HG03135 (cell line): Measurements from ENCODE around the gene RALGPS1.

Source experiments
- ATAC-seq: cut with Tn5 transposase; IDR thresholded peaks from one replicate; pipeline ENCODE4 v1.9.1; 2021; ENCODE audit warnings: mild to moderate bottlenecking, moderate library complexity; ENCODE audit not compliant: unreplicated experiment

RALGPS1 gene

GRCh38 chr9:126953041-126953809 is 38.6 kb downstream of the RALGPS1 start:
- no peak for ATAC-seq

GRCh38 chr9:126955811-126956210 is 41.2 kb downstream of the RALGPS1 start:
- no peak for ATAC-seq

DNA sequence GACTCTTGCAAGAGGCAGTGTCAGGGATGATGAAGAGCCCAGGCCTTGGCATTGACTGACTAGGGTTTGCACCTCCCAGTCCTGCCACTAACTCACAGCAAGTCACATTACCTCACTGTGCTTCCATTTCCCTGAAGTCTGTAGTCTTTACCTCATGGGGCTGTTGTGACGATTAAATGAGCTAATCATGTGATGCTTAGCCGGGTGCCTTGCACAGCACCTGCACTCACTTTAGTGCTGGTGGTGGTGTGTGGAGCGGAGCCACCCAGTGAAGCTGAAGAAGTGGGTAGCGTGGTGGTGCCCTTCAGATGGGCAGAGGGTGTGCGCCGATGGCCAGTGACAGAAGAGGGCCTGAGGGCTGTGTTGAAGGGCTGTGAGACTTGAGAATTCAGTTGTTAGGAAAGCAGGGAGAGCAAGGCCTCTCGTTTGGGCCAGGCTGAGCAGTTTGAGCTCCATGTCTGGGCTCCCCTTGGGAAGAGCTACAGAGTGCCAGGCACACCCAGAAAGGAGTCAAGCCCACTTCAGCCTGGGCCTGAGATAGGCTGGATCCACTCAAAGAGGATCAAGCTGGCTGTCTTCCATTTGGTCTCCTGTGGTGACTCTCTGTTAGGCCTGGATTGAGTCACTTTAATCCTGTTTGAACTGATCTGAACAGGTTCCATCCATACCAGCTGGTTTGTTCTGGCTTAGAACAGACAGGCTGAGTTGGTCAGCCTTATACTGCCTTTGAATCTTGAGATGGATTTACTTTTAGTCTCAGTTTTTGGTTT is 42.5 kb downstream of the RALGPS1 start:
- no peak for ATAC-seq

DNA sequence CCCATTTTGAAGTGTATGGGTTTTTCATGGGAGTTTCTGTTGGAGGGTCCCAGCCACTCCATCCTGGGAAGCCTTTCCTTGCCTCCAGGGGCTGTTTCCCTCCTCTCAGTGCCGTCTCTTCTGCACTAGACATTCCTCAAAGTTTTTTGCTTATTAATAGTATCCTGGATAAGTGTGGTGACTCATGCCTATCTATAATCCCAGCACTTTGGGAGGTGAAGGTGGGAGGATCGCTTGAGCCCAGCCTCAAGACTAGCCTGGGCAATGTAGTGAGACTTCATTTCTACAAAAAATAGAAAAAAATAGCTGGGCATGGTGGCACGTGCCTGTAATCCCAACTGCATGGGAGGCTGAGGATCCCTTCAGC is 43.1 kb downstream of the RALGPS1 start:
- no peak for ATAC-seq

DNA sequence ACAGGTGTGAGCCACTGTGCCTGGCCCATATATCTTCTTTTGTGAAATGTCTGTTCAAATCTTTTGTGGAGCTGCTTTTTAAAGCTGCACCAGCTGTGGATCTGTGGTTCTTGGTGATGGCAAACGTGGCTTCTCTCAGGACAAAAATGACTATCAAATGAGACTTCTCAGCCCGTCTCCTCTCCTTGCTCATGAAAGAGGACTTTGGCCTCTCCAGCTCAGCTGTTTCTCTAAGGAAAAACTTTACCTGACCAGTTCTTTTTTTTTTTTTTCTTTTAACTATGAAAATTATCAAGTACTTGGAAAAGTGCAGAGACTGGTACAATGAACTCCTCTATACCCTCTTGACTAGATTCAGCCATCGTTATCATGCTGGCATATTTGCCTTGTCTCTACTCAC is 44.8 kb downstream of the RALGPS1 start:
- no peak for ATAC-seq

DNA sequence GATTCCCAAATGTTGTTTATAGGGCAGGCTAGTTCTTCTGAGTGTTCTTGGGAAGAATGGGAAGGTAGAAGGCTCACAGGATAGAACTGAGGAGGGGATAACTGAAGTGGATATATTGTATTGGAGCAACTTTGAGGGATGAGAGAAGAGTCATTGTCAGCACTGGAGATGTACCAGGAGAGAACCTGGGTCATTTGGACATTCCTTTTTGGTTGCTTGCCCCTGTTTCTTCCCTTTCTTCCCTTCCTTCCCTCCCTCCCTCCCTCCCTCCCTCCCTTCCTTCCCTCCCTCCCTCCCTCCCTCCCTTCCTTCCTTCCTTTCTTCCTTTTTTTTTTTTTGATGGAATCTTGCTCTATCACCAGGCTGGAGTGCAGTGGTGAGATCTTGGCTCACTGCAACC is 45.3 kb downstream of the RALGPS1 start:
- ATAC-seq = no peak

GRCh38 chr9:126962336-126962735 is 47.8 kb downstream of the RALGPS1 start:
- no peak for ATAC-seq

DNA sequence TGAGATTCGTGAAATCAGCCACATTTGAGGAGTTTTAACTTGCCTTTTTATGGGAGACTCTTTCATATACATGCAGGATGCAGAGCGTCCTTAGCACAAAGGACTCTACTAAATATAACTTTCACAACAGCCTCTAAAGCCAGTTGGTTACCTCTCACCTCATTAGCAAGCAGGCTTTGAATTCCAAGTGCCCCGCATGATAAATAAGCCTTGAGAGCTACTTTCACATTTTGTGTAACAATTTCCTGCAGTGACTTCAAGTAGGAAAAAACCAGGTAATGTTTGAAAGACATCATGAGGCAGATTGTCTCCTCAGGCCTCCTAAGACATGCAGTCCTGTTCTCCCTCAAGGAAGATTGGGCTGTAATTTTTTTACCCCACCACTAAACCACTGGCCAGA is 50.5 kb downstream of the RALGPS1 start:
- no peak for ATAC-seq

DNA sequence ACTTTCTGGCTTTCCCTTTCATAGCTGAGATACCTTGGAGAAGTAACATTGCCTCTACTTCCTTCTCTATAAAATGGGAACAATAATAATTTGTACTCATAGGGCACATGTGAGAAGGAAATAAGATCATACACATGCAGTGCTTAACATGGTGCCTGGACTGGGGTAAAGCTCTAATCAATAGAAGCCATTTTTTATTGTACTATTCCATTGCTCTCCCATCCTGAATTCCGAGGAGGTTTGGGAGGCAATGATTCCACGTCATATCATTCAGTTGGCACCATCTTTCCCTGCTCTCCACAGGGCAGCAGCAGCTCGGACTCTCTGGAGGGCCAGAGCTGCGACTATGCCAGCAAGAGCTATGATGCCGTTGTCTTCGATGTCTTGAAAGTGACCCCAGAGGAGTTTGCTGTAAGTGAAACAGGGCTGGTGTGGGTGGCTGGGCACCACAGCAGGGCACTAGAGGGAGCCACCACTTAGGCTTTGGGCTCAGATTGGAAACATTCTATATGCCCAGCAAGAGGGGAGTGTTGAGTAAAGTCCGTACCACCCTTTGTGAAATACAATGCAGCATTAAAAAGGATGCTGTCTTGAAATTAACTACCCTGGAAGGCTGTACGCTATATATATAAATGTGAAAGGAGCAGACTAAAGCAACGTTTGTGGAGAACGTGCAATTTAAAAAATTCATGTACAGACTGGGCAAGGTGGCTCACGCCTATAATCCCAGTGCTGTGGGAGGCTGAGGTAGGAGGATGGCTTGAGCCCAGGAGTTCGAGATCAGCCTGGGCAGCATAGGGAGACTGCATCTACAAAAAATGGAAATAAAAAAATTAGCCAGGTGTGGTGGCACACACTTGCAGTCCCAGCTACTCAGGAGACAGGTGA is 51.2 kb downstream of the RALGPS1 start:
- no peak for ATAC-seq

- no peak for ATAC-seq
These were observed 56.7 kb downstream of the RALGPS1 start for GRCh38 chr9:126971261-126971660.

- ATAC-seq = no peak
These were observed 59.3 kb downstream of the RALGPS1 start for GRCh38 chr9:126973651-126974529.

DNA sequence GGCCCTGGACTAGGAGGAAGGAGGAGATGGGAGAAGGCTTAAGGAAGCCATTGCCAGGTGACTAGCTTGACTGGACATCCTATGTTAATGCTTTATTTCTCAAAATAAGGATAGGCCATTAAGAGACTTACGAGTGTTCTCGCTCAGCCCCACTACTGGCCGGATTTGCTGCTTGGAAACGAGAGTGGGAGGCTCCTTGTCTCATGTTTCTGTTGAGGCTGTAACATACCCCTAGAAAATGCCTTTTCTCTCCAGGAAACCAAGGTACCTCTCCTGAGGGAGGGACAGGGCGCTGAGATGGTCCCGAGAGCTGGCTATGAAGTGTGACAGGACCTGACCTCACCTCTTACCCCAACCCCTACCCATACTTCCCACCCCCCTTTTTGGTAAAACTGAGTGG is 60.0 kb downstream of the RALGPS1 start:
- ATAC-seq = no peak

- no peak for ATAC-seq
These were observed 61.0 kb downstream of the RALGPS1 start for GRCh38 chr9:126975327-126976220.

DNA sequence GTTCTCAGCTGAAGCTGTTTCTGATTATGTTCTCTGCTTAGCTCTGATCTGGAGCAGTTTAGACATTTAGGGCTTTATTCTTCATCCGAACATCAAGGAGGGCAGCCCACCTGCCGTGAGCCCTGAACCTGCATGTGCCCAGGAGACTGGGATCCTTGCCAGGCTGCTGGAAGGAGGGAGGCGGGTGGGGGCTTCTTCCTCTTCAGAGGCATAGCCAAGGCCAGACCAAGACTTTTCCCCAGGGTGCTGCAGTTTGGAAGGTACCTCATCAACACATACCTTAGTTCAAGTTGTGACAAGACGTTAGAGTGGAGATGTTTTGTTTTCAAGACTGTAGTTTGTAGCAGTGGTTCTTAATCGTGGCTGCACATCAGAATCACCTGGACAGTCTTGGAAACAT is 64.9 kb downstream of the RALGPS1 start:
- no peak for ATAC-seq

DNA sequence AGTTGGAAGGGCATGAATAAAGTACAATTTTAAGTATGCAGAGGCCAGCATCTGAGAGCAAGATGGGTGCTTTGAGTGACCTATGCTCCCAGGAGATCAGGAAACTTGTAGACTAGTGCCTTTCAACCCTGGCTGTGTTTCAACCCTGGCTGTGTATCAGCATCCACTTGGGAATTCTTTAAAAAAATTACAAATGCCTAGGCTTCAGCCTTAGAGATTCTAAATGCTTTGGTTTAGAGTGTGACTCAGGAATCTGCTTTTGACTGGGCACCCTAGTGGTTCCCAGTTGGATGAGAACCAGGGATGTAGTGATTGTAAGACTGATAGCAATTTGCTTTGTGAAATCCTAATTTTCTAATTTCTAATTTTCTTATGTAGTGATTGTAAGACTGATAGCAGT is 65.6 kb downstream of the RALGPS1 start:
- no peak for ATAC-seq

DNA sequence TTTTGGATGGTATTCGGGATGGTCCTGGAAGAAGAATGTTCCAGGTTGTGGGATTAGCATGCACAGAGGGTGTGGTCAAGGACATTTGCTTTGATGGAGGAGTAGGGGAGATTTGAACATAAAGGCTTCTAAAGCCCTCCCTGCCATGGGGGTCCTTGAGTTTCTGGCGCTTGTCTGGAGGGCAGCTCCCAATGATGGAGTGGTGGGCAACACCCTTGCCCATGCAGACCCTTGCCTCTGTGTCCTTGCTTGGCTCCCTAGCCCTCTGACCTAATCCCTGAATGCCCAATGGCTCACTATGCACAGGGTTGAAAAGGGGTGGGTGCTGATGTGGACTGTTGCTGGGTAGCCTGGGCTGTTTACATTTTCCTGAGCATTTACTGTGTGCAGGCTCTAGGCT is 66.6 kb downstream of the RALGPS1 start:
- ATAC-seq = no peak

DNA sequence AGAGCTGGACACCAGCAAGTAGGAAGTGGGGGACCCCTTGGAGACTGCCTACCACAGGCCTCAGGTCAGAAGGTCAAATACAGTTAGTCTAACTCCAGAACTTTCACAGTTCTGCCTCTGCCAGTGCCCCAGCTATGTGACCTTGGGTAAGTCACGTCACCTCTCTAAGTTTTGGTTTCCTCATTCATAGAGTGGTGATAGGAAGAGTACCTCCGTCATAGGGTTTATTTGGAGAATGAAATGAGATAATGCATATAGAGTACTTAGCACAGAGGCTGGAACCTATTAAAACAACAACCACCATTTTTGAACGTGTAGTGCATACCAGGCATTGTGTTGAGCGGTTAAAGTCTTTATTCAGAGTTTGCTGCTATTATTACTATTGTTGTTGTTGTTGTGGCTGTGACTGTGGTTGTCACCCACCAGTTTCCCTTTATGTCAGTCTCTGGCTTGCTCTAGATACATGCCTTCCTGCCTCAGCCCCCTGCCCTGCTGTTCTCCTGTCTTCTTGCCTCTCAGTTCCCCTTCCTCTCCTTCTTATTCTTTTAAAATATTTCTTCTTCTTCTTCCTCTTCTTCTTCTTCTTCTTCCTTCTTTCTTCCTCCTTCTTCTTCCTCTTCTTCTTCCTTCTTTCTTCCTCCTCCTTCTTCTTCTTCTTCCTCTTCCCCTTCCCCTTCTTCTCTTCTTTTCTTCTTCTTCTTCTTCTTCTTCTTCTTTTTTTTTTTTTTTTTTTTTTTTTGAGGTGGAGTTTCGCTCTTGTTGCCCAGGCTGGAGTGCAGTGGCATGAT is 67.8 kb downstream of the RALGPS1 start:
- ATAC-seq = no peak

DNA sequence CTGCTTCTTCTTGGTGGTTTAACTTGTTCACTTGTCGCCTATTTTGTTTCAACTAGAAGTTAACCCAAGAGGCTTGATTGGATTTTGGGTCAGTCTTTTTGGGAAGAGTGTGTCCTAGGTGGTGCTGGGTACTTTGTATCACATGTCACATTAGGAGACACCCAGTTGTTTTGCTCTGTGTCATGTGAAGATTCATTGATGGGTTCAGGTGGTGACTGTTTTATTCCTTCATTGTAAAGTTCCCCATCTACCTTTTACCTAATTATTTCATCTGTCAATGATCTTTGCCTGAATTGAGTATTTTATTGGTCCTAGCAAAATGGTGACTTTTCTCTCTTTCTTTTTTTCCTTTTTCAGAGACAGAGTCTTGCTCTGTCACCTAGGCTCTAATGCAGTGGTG is 69.2 kb downstream of the RALGPS1 start:
- no peak for ATAC-seq

- ATAC-seq = no peak
These were observed 70.4 kb downstream of the RALGPS1 start for GRCh38 chr9:126984969-126985368.
